Stimulated activated CD4-positive, alpha-beta T cell treated with anti-CD3 and anti-CD28 coated beads, Interleukin-4, amount 100 ng/mL, for 48 hours (primary cell): ENCODE data around the gene RNF150.
"Not testable (repeated sequence)": the region's sequence is repeated elsewhere in the genome, so short reads cannot be mapped to it uniquely, and the experiment has no call there.

ENCODE experiments used
- DNase-seq, 2 donors: peaks; one replicate each; pipeline ENCODE4 v3.0.0-alpha.2; 2020; ENCODE audit warnings: low read depth in 2 of 2

Gene RNF150

DNA sequence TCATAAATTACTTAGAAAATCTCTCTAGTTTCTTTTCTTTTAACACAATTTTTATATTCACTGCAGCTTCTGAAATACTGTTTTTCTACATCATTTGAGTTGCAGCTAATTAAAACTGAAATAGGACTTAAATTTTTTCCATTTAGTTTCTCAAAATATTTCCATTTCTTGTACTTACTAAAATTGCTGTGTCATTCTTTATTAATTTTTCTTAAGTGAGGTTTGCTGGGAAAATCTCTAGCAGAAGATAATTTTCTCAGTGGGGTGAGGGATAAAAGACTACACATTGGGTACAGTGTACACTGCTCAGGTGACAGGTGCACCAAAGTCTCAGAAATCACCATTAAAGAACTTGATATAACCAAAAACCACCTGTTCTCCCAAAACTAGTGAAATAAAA, 57.7 kb downstream of the RNF150 start:
- no peak for DNase-seq

DNA sequence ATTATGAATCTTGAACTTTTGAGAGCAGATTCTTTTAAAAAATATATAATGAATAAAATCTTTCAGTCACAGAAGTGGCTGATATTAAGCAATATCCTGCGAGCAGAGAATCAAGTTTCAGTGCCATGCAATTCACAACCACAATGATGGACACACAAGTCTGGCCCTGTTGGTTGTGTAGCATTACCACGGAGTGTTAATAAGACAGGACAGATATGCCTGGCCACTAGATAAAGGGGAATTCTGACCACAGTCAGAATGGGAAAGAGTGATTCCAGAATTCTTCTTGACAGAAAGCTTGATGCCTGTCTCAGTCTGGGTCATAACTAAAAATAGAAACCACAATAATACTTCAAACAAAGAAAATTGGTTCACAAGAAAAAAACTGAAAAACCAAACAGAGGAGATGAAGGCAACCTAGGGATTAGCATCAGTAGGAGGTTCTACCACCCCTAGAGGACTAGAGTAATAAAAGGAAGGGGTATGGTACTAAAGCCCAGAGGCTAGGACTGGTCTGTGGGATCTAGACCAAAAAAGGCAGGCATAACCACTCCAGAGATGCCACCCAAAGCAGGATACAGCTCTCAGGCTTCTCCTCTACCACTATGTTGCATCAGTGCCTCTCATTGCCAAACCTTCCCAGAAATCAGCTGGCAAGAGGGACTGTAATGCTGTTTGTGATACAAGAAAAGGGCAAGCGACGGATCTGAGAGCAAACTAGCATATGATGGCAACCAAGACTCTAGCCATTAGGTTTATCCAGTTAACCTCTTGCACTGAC, 59.0 kb downstream of the RNF150 start:
- no peak for DNase-seq

DNA sequence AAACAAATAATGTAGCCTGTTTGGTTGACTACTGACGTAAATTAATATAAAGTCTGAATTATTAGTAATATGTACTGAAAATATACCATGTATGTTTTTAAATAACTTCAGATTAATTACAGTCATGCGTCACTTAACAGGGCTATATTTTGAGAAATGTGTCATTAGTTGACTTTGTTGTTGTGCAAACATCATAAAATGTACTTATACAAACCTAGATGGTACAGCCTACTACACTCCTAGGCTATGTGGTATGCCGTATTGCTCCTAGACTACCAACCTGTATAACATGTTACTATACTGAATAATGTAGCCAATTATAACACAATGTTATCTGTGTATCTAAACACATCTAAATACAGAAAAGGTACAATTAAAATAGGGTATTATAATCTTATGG, 66.6 kb downstream of the RNF150 start:
- DNase-seq: no peak

DNA sequence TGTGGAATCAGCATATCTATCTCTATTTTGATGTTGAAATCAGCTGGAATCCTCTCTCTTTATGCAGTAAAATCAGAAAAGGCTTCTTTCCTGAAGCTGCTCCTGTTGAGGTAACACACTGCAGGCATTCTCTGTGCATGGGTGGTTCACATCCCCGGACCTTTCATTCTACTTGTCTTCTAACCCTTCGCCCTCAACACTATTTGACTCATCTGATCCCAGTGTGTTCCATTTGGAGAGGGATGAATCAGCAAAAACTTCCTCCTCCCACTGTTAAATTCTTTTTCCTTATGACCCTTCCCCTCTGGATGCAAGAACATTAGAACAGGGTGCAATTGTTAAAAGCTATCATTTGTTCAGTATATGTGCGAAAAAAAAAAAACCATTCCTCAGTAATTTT, 67.4 kb downstream of the RNF150 start:
- DNase-seq: no peak

DNA sequence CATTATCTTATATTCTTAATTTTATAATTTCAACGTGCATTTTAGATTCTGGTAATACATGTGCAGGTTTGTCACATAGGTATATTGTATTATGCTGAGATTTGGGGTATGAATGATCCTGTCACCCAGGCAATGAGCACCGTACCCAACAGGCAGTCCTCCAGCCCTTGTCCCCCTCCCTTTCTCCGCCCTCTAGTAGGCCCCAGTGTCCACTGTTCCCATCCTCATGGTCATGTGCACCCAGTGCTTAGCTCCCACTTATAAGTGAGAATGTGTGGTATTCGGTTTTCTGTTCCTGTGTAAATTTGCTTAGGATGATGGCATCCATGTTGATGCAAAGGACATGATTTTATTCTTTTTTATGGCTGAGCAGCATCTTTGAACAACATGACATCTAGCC, 70.6 kb downstream of the RNF150 start:
- DNase-seq: no peak

DNA sequence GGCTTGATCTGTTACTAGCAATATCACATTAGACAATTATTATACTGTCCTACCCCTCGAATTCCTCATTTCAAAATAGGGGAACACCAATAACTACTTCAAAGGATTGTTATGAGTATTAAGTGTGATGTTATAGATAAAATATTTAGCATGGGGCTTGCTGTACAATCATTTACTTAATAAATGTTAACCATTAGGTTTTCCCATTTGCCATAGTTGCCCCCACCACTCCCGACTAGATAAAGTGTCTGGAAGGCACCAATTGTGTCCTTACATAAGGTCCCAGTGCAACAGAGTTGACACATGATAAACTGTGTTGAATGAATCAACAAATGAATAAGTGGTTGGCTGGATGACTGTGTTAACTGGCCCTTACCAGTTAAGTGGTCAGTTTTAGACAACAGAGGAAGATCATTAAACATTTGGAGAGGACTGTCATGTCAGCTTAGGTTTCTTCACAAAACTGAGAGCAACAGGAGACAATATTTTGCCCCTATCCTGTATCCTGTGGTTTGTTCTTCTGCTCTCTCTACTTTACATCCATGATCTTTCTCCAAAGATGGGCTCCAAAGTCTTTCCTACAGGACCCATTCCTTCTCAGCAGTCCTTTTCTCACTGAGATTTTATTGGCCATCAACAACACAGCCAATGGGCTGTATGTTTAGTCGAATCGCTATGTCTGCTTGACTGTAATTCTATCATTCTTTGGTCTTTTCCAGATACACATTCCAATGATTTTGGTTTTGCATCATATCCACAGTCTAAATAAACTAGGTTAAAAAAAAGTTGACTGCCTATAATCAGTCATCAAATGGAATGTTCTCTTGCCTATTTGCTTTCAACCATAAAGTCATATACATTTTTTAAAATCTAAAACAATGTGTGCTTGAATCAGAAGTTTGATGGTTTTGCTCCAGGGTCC, 74.4 kb downstream of the RNF150 start:
- DNase-seq: no peak

DNA sequence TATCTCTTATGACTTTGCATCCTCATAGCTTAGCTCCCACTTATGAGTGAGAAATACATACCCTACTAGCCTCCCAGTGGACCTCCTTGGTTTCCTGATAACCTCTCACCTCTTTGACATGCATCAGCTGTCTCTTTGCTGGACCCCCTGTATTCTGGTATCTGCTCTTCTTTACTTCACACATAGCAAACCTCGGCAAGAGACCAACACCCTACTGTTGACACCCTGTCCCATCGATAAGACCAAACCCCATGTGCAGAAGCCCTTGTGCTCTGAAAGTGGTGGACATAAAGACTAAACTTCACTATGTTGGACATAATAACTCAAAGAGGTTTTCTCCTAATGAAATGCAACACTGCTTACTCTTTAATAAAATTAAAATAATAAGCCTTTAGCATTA, 75.7 kb downstream of the RNF150 start:
- no peak for DNase-seq

DNA sequence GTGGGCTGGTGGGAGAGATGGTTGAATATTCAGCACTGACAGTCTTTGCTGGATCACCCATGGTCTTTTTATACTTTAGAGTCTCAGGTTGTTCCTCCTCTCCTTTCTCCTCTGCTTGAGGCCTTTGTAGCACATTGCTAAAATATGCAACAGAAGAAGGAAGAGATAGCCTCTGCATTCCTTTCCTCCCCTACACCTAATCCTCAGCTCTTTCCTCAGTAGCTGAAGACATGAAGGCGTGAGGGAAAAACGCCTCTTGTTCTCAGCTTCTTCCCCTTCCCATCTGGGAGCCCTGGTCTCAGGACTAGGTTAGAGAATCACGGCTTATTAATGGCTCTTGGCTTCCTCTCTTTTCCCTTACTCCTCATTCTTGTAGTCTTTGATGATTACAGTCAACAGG, 76.8 kb downstream of the RNF150 start:
- DNase-seq: no peak

DNA sequence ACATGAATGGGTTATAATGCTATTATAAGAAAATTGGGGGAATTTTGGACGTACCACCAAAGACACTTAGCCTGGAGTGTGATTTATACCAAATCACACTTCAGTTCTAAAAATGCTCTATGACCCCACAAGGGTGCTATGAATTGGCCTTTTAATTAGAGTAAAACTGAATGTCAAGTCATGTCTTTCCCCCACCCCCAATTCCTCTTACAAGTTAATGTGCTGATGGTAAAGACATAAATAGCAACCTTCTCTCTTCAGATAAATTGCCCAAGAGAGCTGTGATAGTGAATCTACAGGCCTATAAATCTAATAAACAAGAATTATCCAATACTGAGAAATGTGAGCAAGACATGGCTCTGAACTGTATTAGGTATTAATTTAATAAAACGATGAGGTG, 78.8 kb downstream of the RNF150 start:
- DNase-seq: no peak

DNA sequence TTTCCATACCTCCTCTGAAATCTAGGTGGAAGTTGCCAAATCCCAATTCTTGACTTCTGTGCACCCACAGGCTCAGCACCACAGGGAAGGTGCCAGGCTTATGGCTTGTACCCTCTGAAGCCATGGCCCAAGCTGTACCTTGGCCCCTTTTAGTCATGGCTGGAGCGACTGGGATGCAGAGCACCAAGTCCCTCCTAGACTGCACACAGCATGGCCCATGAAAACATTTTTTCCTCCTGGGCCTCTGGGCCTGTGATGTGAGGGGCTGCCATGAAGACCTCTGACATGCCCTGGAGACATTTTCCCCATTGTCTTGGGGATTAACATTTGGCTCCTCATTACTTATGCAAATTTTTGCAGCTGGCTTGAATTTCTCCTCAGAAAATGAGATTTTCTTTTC, 82.3 kb downstream of the RNF150 start:
- DNase-seq: not testable (repeated sequence)

DNA sequence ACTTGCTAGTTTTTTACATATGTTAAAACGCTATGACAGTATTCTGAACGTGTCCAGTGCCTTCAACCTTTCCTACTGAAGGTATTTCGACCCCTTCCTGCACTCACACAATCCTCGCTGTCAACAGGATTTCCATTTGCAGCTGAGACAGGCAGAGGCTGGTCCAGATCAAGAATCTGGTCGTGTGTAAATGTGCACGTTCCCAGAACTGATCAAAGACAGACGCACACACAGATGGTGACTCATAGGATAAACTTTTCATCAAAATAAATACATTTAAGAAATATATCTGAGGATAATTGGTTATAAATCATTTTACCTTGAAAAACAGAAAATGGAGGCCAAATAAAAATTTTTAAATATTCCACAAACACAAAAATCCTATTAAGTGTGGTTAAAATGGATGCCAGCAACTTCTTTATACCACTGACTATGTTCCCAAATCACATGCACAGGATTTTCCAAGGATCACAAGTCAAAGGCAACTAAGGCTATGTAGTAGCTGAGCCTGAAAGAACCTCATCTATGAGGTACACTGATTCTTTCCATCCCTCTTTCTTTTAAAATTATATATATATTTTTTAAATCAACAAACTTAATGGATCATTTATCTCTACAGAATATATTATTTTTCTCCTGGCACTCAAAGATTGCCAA, 85.9 kb downstream of the RNF150 start:
- DNase-seq: no peak

DNA sequence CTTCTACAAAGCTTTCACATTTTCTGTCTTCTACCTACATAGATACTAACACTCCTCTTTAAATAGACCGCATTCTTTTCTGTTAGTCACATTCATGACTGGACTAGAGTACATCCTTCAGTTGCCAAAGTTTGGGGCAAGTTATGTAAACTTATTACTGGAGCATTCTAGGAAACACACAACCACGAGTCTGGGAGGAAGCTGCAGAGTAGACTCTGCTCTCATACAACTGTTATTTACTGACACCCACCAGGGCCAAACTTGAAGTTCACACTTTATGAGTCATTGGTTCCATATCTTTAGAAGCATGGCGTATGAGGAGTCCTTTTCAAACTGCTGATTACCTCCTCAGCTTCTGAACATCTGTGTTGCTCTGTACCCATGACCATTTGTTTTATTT, 87.0 kb downstream of the RNF150 start:
- DNase-seq: no peak

DNA sequence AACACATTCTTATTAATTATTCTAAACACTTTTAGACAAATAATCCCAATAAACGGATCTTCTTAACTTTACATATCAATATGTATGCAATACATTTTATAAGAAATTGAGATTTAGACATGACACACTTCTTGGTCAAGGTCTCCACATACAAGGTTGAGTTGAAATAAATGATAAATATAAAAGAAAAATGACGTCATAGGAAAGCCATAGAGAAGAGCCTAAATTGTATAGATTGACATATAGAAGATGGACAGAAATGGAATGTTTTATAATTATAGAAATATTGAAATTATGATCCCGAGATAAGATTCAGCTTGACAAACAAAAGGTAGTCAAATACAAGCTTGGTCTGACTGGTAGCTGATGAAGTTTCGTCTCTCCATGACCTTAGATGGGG, 87.4 kb downstream of the RNF150 start:
- DNase-seq: no peak

DNA sequence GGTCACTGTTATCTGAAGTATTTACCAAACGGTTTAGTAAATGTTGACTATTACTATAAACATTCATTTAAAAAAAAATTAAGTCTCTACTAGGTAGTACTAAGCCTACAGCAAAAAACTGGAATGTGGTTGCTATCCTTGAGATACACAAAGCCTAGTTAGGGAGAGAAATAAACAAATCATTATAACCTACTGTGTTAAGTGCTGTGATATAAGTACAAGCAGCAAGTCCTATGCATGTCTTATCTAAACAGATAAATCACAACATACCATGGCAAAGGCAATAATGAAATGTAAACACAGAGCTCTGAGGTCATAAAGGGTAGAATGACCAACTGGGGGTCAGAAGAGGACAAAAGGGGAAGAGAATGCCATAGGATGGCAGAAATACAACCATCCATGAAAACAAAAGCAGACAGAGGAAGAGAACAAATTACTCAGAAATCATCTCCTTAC, 92.2 kb downstream of the RNF150 start:
- DNase-seq: no peak

DNA sequence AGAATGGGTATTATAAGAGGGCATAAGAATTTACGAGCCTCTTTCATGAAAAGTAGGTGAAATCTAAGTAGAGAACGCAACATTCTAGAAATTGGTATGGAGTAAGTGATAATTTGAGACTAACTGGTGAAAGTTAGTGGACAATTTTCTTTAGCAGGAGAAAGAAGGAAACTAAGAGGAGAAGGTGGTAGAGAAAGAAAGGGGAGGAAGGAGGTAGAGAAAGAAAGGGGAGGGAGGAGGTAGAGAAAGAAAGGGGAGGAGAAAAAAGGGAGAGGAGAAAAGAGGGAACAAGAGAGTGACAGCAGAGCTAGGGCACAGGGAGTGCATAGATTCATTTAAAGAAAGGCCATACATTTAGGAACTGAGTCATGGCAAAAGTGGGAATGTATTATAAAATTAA, 94.1 kb downstream of the RNF150 start:
- DNase-seq: no peak

DNA sequence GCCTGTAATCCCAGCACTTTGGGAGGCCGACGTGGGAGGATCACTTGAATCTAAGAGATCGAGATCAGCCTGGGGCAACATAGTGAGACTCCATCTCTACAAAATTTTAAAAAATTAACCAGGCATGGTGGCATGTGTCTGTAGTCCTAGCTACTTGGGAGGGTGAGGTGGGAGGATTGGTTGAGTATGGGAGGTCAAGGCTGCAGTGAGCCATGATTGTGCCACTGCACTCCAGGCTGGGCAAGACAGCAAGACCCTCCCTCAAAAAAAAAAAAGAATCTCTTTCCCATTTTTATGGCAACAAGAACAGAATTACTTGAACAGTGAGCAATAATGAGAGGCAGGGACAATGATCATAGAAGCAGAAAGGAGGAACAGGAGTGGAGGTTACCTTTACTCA, 94.8 kb downstream of the RNF150 start:
- no peak for DNase-seq

DNA sequence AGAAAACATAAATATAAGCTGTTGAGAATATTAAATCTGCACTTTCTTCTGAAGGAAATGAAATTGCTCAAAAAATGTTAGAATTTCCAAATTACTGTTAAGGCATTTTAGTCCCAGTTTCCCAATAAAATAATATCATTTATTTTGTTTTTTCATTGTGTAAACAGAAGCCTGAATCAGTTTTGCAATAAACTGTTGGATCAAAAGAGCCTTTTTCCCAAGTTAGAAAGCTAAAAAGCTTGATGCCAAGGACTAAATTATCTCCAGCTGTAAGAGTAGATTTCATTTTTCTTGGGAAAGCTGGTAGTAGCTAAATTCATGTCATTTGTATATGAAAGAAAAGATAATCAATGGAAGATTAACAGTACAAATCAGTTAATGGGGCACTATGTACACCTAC, 95.8 kb downstream of the RNF150 start:
- DNase-seq: no peak

DNA sequence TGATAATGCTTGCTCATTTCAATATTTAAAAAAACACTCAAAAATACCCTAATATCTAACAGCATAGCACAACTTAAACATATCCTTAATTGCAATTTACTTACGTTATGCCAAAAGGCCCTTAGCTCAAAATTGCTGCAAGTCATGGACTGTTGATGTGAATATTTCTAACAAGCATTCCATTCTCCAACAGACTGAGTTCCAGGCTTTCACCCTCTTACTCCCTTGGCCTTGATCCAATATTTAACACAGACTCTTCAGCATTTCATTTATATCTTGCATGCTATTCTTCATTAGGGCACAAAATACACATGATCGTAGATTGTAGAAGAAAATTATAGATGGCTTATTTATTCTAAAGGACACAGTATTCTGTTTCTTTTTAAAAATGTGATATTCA, 96.5 kb downstream of the RNF150 start:
- DNase-seq: no peak

DNA sequence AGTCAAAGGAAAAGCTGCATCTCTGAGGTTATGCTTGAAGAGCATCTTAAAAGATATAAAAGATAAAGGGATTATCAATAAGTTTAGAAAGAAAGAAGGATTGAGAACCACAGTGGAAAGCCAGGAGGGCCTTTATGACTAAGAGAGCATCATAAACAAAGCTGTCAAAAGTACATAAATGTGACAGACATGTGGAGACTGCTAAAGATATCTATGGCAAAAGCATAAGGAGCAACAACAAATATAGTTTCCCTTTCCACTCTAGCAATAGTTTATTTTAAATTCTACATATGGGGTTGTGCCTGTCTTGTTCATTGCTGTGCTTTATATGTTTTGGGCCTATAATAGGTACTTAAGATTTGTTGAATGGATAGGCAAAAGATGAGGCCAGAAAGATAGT, 97.3 kb downstream of the RNF150 start:
- no peak for DNase-seq

DNA sequence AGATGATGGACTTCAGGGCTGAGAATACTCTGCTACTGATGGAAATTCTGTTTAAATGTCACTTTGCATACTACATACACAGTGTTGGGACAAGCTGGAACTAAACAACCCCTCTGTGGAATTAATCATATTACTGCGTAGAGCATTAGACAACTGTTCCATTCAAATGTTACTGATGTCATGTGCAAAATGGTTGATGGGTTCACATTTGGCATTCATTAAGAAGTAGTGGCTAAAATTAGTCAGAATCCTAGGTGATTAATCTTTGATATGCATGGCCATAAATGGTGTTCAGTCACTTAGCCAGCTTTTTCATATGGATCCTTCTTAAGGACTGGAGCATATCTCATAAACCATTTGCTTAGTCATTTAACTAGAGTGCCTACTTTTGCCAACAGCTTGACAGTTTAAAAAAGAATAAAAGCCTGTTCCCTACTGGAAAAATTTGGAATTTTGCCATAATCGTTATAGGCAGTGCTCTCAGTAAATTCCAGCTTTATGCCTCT, 105.2 kb downstream of the RNF150 start:
- DNase-seq: no peak

DNA sequence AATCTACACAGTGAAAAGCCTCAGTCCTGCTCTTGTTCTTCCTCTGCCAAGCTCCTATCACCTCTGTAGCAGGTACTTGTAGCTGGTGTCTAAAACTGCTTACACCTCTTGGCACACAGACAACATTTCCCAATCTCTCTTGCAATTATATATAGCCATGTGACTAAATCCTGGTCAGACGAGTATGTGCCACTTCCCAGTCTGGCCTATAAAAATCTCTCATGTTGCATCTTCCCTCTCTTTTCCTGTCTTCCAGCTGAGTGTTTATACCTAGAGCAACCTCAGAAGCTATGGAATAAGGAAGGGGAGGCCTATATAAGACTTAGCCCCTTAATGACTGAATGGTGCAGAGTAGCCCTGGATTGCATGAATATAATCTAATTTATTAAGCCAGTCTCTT, 105.8 kb downstream of the RNF150 start:
- no peak for DNase-seq

DNA sequence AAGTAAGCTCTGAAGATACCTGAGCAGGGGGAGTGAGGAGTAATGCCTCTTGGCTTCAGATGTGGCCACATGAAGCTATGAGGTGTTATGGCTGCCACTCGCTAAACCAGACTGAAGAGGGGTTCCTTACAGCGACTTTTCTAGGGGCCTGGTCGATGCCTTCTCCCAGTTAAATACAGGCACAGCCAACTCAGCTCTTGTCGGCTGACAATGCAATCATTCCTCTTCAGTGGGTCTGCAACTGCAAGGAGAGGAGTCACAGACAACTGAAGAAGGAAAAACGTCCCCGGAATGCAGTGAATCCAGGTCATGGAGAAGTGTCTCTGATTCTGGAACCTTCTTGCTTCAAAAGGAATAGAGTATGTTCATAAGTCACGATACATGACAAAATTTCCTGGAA, 106.4 kb downstream of the RNF150 start:
- no peak for DNase-seq
